NT2/D1 (cell line): ENCODE results near the gene MRPS23.

Experiments used
- SUZ12 ChIP-seq: IDR thresholded peaks from 2 replicates; pipeline ENCODE4 v1.6.1; 2011; ENCODE audit not compliant: insufficient read length, insufficient read depth; ENCODE audit errors: extremely low read depth
- YY1 ChIP-seq: IDR thresholded peaks from 2 replicates; pipeline ENCODE4 v1.6.1; 2011; ENCODE audit not compliant: insufficient read length, insufficient read depth
- ZNF274 ChIP-seq: IDR thresholded peaks from 2 replicates; pipeline ENCODE4 v1.6.1; 2011; ENCODE audit warnings: mild to moderate bottlenecking, low read depth, low read length

DNA sequence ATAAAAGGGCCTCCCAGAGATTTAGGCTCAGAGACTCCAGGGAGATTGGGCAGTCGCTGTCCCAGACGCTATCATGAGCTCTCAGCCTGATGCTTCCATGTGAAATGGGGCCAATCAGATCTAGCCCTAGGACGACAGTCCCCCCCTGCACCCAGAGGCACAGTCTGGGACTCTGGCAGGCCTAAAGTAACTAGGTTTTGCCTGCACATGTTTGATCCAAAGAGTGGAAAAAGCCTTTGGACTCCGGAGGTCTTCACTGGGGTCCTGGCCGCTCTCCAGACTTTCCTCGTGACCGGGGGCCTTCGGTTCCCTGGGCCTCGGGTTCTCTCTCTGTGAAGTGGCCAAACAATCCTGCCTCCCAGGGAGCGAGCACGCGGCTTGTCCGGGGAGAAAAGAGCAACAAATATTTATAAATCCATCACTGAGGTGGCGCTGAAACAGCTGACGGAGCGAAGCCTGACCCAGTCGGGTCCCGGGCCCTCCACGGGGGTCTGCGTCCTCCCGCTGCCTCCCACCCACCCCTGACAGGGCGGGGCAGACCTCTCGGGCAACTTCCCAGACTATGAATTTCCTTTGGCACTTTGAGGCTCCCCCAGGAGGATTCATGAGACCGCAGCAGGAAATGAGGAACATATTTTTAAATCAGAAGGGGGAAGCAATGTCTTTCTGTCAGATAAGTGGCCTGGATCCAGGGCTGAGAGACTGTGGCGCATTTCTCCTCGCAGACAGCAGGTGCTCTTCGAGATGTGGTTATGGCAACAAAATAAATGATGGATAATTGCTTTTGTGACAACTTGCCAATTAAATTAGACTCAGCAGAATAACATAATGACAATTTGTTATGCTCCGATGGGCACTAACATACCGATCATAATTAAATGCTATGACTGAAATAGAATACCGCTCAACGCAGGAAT, 38.9 kb downstream of the MRPS23 start:
- no peak for TF ChIP-seq YY1
- no peak for TF ChIP-seq SUZ12
- TF ChIP-seq ZNF274, result no peak
